GM08714 (cell line): ENCODE results near the gene CAMSAP3.

Experiments
- H3K4me3 ChIP-seq: fragments of 200-500 bp; sonication (Bioruptor generic); 2 replicates; pipeline ENCODE4 v1.5.1; 2014; ENCODE audit warnings: mild to moderate bottlenecking, low read length, inconsistent platforms
- ZNF274 ChIP-seq: IDR thresholded peaks from 2 replicates; pipeline ENCODE4 v1.6.1; 2012; ENCODE audit warnings: mild to moderate bottlenecking, low read depth, low read length

CAMSAP3 gene

GRCh38 chr19:7602240-7602934, 6.7 kb downstream of the CAMSAP3 start:
- TF ChIP-seq ZNF274, result no peak
- H3K4me3 ChIP-seq, result no peak overlapping the region

GRCh38 chr19:7602935-7603497, 7.4 kb downstream of the CAMSAP3 start:
- H3K4me3 ChIP-seq, result no peak overlapping the region
- no peak for TF ChIP-seq ZNF274

GRCh38 chr19:7603919-7604318, 8.3 kb downstream of the CAMSAP3 start:
- TF ChIP-seq ZNF274, result no peak
- H3K4me3 ChIP-seq, result no peak overlapping the region

GRCh38 chr19:7605490-7606222, 10.0 kb downstream of the CAMSAP3 start:
- no peak for TF ChIP-seq ZNF274
- no peak overlapping the region for H3K4me3 ChIP-seq

- TF ChIP-seq ZNF274, result no peak
- H3K4me3 ChIP-seq, result no peak overlapping the region
These were observed 10.6 kb downstream of the CAMSAP3 start for GRCh38 chr19:7606289-7606688.

GRCh38 chr19:7607212-7607873, 11.7 kb downstream of the CAMSAP3 start:
- no peak overlapping the region for H3K4me3 ChIP-seq
- no peak for TF ChIP-seq ZNF274

- TF ChIP-seq ZNF274, result no peak
These were observed 12.4 kb downstream of the CAMSAP3 start for GRCh38 chr19:7607874-7608560.

GRCh38 chr19:7610491-7611240, 15.0 kb downstream of the CAMSAP3 start:
- no peak overlapping the region for H3K4me3 ChIP-seq
- TF ChIP-seq ZNF274, result no peak

More at GRCh38 chr19:7607874-7608560, 12.4 kb downstream of the CAMSAP3 start:
- no peak overlapping the region for H3K4me3 ChIP-seq

GRCh38 chr19:7611541-7612279, 16.0 kb downstream of the CAMSAP3 start:
- no peak overlapping the region for H3K4me3 ChIP-seq
- no peak for TF ChIP-seq ZNF274

GRCh38 chr19:7612282-7613274, 16.9 kb downstream of the CAMSAP3 start:
- no peak overlapping the region for H3K4me3 ChIP-seq
- TF ChIP-seq ZNF274, result no peak

- H3K4me3 ChIP-seq, result no peak overlapping the region
- TF ChIP-seq ZNF274, result no peak
These were observed 19.4 kb downstream of the CAMSAP3 start for GRCh38 chr19:7614859-7615741.
